ENCODE measurements around the gene TLR5. TPM values are rescaled to one million over a fixed set of nuclear protein-coding genes. Genes with fewer than 3 reads are reported as not detected.

TLR5 gene
- total RNA-seq, 2 experiments from 2014 or later = 0.21 to 0.56 TPM

- H3K27ac Mint-ChIP-seq = no peak overlapping the region
- H3K4me1 Mint-ChIP-seq = no peaks in the 10 kb centered on the region
- CTCF ChIA-PET = no interaction called here
- no peak for ATAC-seq
- no peaks in the 10 kb centered on the region for H3K9me3 Mint-ChIP-seq (ENCODE audit: low read depth)
- H3K36me3 Mint-ChIP-seq (ENCODE audit: low read depth) = no peaks in the 10 kb centered on the region
- POLR2A ChIA-PET = no interaction called here
- peaks cover 3% of the 10 kb centered on the region for H3K27me3 Mint-ChIP-seq
- H3K4me3 Mint-ChIP-seq = no peak overlapping the region
- intact Hi-C loops (cut with DNase I, micrococcal nuclease) = no loop called here
- DNase-seq = no peak
Measured at GRCh38 chr1:223066415-223066814, 76.6 kb downstream of the TLR5 start.

DNA sequence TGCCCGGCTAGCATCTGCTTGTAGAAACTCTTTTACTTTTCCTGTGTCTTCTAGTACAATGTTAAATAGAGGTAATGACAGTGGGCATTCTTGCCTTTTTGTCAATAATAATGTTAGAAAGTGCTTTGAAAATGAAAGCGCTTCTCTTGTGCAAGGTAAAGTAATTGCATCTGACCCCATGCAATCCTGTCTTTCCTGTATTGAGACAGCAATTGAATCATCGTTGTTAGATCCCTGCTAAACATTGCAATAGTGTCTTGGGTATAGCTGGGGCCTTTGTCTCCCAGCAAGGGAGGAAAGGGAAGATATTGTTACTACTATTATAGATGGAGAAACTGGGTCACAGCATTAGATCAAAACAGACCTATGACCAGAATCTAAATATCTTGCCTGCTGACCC is 80.9 kb downstream of the TLR5 start:
- DNase-seq (no peak), ATAC-seq (no peak)
- ChIA-PET CTCF (no interaction called here), POLR2A (no interaction called here)
- H3K27ac Mint-ChIP-seq = no peak overlapping the region
- intact Hi-C loops (cut with DNase I, micrococcal nuclease) = no loop called here
- H3K4me1 Mint-ChIP-seq = no peaks in the 10 kb centered on the region
- H3K4me3 Mint-ChIP-seq = no peak overlapping the region
- no peaks in the 10 kb centered on the region for H3K36me3 Mint-ChIP-seq (ENCODE audit: low read depth)
- no peaks in the 10 kb centered on the region for H3K9me3 Mint-ChIP-seq (ENCODE audit: low read depth)
- peaks cover 3% of the 10 kb centered on the region for H3K27me3 Mint-ChIP-seq

DNA sequence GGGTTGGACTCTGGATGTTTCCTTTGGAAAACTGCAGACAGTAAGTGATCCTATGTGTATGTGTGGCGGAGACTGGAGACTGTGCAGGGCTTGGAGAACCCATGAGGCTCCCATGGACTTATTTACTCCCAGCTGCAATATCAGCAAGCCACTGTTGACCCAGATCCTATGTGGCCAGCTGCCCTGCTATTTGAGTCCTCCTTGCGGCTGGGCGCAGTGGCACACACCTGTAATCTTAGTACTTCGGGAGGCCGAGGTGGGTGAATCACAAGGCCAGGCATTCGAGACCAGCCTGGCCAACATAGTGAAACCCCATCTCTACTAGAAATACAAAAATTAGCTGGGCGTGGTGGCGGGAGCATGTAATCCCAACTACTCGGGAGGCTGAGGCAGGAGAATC is 83.5 kb downstream of the TLR5 start:
- H3K36me3 Mint-ChIP-seq (ENCODE audit: low read depth) = no peaks in the 10 kb centered on the region
- no peak for ATAC-seq
- CTCF ChIA-PET = no interaction called here
- no peak overlapping the region for H3K4me3 Mint-ChIP-seq
- no peak overlapping the region for H3K27ac Mint-ChIP-seq
- H3K9me3 Mint-ChIP-seq (ENCODE audit: low read depth) = no peaks in the 10 kb centered on the region
- H3K27me3 Mint-ChIP-seq = peaks cover 2% of the 10 kb centered on the region
- H3K4me1 Mint-ChIP-seq = no peaks in the 10 kb centered on the region
- intact Hi-C loops (cut with DNase I, micrococcal nuclease) = no loop called here
- no peak for DNase-seq
- POLR2A ChIA-PET = no interaction called here

Other genes starting within 250 kb of the TLR5 start
- gene SUSD4, start 220.9 kb upstream of the TLR5 start, total RNA-seq = 1 to 10 TPM; 1.9 to 2.2 TPM

All from activated CD4-positive, alpha-beta T cell treated with anti-CD3 and anti-CD28 coated beads for 36 hours (primary cell).